A549 (cell line): ENCODE results near the gene MAPK11. TPM values are rescaled to one million over a fixed set of nuclear protein-coding genes. Genes with fewer than 3 reads are reported as not detected.

ENCODE experiments used
- ATAC-seq, 2 experiments: fragments of 200-7000 bp in 1 of 2; fragments of >200 bp in 1 of 2; cut with Nextera tagmentation in 1 of 2; cut with Tn5 transposase in 1 of 2; 3 replicates each; pipeline versions ENCODE4 v1.8.0 to v1.9.1; 2018 to 2020; ENCODE audit warnings: mild to moderate bottlenecking in 1 of 2, moderate library complexity in 1 of 2
- CTCF ChIA-PET: fragments of 300-600 bp; sonication (Branson Sonifier 250); formaldehyde crosslinking; extraction: SDS; loops from one replicate; lab custom pipeline; 2021; ENCODE audit warnings: antibody characterized with exemption, inconsistent platforms; lab: Yijun Ruan, JAX
- POLR2A ChIA-PET: fragments of 350-600 bp; formaldehyde crosslinking; extraction: SDS; loops from one replicate; lab custom pipeline; 2021; ENCODE audit warnings: antibody characterized with exemption, inconsistent platforms; lab: Yijun Ruan, JAX
- DNase-seq, 2 experiments: peaks; one replicate each; pipeline versions ENCODE4 v3.0.0 to v3.0.0-alpha.2; 2011 to 2016; ENCODE audit warnings: low read depth in 1 of 2, low spot score in 1 of 2
- FAIRE-seq: peaks from 2 replicates; lab custom pipeline; 2011; peaks lifted over from hg19 to GRCh38; lab: Jason Lieb, UNC
- H3K27ac ChIP-seq, 2 experiments: fragments of >200 bp; sonication (Bioruptor Twin); formaldehyde crosslinking; 3 replicates each; pipeline ENCODE4 v1.5.1; 2016 to 2017
- H3K4me1 ChIP-seq: fragments of >200 bp; sonication (Bioruptor Twin); formaldehyde crosslinking; 3 replicates; pipeline ENCODE4 v1.6.1; 2016
- H3K4me2 ChIP-seq: fragments of >200 bp; sonication (Bioruptor Twin); formaldehyde crosslinking; 3 replicates; pipeline ENCODE4 v1.6.1; 2016
- H3K4me3 ChIP-seq: fragments of >200 bp; sonication (Bioruptor Twin); formaldehyde crosslinking; 3 replicates; pipeline ENCODE4 v1.5.1; 2016
- H3K9me3 ChIP-seq: fragments of >200 bp; sonication (Bioruptor Twin); formaldehyde crosslinking; 3 replicates; pipeline ENCODE4 v1.6.1; 2016
- ESRRA ChIP-seq: fragments of 150-350 bp; IDR thresholded peaks from 2 replicates; pipeline ENCODE4 v1.6.1; 2014; ENCODE audit warnings: mild to moderate bottlenecking, low read length, borderline replicate concordance
- FOXS1 ChIP-seq: fragments of 250-450 bp; sonication (Bioruptor Pico); IDR thresholded peaks from 2 replicates; pipeline ENCODE4 v1.5.0; 2020; ENCODE audit warnings: mild to moderate bottlenecking, moderate library complexity
- HDAC2 ChIP-seq: fragments of 200-600 bp; sonication (generic); IDR thresholded peaks from 2 replicates; pipeline ENCODE4 v1.6.1; 2016
- HOXB5 ChIP-seq: fragments of 250-450 bp; sonication (Bioruptor Pico); IDR thresholded peaks from 2 replicates; pipeline ENCODE4 v1.5.0; 2020; ENCODE audit warnings: mild to moderate bottlenecking, moderate library complexity
- NFE2L2 ChIP-seq: fragments of 150-350 bp; conservative IDR thresholded peaks from 2 replicates; pipeline ENCODE4 v1.6.1; 2014; ENCODE audit warnings: low read length
- NPAS2 ChIP-seq: fragments of 250-450 bp; sonication (Bioruptor Pico); IDR thresholded peaks from 2 replicates; pipeline ENCODE4 v1.8.0; 2022; ENCODE audit warnings: mild to moderate bottlenecking, moderate library complexity, borderline replicate concordance
- RARB ChIP-seq: fragments of 250-450 bp; sonication (Bioruptor Pico); IDR thresholded peaks from 2 replicates; pipeline ENCODE4 v1.8.0; 2021; ENCODE audit warnings: mild to moderate bottlenecking, moderate library complexity
- RFX5 ChIP-seq: fragments of 450-650 bp; IDR thresholded peaks from 2 replicates; pipeline ENCODE4 v1.7.1; 2014; ENCODE audit warnings: antibody characterized with exemption, mild to moderate bottlenecking, moderate library complexity
- RNF2 ChIP-seq: fragments of 200-600 bp; sonication (generic); IDR thresholded peaks from 2 replicates; pipeline ENCODE4 v1.6.1; 2016; ENCODE audit warnings: low read depth, mild to moderate bottlenecking, antibody characterized with exemption, moderate library complexity, borderline replicate concordance
- SMC3 ChIP-seq: fragments of >200 bp; sonication (Bioruptor Twin); formaldehyde crosslinking; IDR thresholded peaks from 3 replicates; pipeline ENCODE4 v1.6.1; 2018; ENCODE audit warnings: inconsistent platforms
- TFCP2L1 ChIP-seq: fragments of 250-450 bp; sonication (Bioruptor Pico); IDR thresholded peaks from 2 replicates; pipeline ENCODE4 v1.5.0; 2021; ENCODE audit warnings: mild to moderate bottlenecking
- ZC3H11A ChIP-seq: fragments of 450-650 bp; IDR thresholded peaks from 2 replicates; pipeline ENCODE4 v1.6.1; 2014; ENCODE audit warnings: antibody characterized with exemption, mild to moderate bottlenecking
- ZFP36 ChIP-seq: fragments of 450-650 bp; IDR thresholded peaks from 2 replicates; pipeline ENCODE4 v1.6.1; 2014; ENCODE audit warnings: borderline replicate concordance; ENCODE audit not compliant: partially characterized antibody
- ZSCAN20 ChIP-seq: fragments of 250-450 bp; sonication (Bioruptor Pico); IDR thresholded peaks from 2 replicates; pipeline ENCODE4 v1.8.0; 2022; ENCODE audit warnings: mild to moderate bottlenecking, moderate library complexity
- WGBS: methylation state at CpG from one replicate; pipeline ENCODE4 v1.1.6; 2017; ENCODE audit errors: missing lambda C conversion rate; 5-methylcytosine and 5-hydroxymethylcytosine counted together
- polyA plus RNA-seq, 4 experiments: library from polyadenylated mRNA; depleted of rRNA in 3 of 4; stranded (reverse); fragments of >200 nt; fragmentation: RNase III in 1 of 4; extraction: RNeasy Plus Mini Kit Qiagen cat#74134 plus additional on column Dnase treatment in 1 of 4; gene quantifications; 2 replicates in 3 of 4; 3 replicates in 1 of 4; pipeline ENCODE4 v1.2.3, GENCODE V29; 2011 to 2017
- TF ChIP-seq, protein P1 (sequence below): IDR thresholded peaks from 2 replicates; pipeline ENCODE4 v1.6.1; 2012
- TF ChIP-seq, protein P2 (sequence below): IDR thresholded peaks from 2 replicates; pipeline ENCODE4 v1.6.1; 2012; ENCODE audit warnings: low read depth, borderline replicate concordance
- TF ChIP-seq, protein P3 (sequence below): fragments of 250-450 bp; sonication (Bioruptor Pico); IDR thresholded peaks from 2 replicates; pipeline ENCODE4 v1.5.0; 2021; ENCODE audit warnings: mild to moderate bottlenecking, moderate library complexity, borderline replicate concordance

Gene MAPK11
- polyA plus RNA-seq, 2 of the 4 experiments (the other 2 are of a cell fraction) = 1.6 to 5.5 TPM

DNA sequence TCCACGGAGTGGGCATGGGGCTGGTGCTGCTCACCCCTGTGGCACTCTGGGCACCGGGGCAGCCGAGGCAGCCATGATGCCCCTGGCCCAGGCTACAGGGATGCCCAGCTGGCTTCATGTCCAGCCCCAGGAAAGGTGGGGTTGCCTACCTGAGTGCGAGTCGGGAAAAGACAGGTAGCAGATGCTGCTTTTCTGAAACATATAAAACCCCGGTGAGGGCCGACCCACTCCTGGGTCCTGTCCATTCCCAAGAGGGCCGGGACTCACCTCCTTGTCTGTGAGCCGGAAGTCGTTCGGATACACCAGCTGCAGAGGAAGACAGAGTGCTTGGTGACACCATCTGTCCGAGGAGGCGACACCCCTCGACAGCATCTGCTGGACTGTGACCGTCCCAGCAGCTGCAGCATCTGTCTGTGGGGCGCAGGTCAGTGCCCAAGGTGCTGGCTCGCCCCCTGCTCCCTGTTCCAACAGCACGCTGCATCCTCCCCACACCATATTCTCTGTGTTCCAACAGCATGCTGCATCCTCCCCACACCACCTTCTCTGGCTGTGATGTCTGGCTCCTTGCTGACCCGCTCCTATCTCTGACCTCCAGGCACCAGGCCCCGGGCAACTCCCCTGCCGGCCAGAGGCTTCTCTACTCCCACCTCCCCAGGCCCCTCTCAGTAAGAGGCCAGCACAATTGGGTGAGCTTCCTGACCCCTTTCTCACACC is 48.7 kb upstream of the MAPK11 start:
- ChIA-PET CTCF (interaction anchor here (2.4 kb wide), 1 partner anchor 46 kb away, joined by 10 read pairs; no protein-coding TSS in a partner anchor), POLR2A (no interaction called here)
- Histone ChIP-seq H3K4me2 (no peak overlapping the region), H3K4me3 (no peak overlapping the region), H3K4me1 (0 out of 3 replicates have a peak, but pooled peaks cover 3% of the 10 kb centered on the region), H3K27ac (no peak overlapping the region), H3K9me3 (no peaks in the 10 kb centered on the region)
- 81% methylated on average over 20 of the region's 21 CpGs for WGBS
- DNase-seq = no peak
- FAIRE-seq = no peak
- no peak for ATAC-seq
- no peak for TF ChIP-seq RFX5
- TF ChIP-seq TFCP2L1 (CRISPR knock-in tag) = no peak

DNA sequence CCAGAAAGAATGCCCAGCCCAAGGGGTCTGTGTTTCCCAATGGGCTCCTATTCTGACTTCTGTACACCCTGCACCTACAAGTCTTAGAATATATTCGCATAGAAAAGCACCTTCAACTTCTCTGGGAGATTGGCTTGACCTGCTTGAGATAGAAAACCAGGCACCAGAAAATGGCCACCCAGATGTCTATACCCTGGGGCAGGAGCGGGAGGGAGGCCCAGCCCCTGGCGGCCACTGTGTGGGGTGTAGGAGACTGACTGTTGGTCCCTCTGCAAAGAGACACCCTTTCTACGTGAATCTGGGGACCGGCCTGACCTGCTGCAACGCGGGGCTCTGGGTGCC is 48.1 kb upstream of the MAPK11 start:
- H3K4me1 ChIP-seq = 0 out of 3 replicates have a peak, but pooled peaks cover 3% of the 10 kb centered on the region
- no peak overlapping the region for H3K4me3 ChIP-seq
- WGBS = 68% methylated on average over 7 of the region's 7 CpGs
- no peak for DNase-seq
- POLR2A ChIA-PET = no interaction called here
- CTCF ChIA-PET = interaction anchor here (0.9 to 3.2 kb wide), 3 partner anchors 9 to 66 kb away, joined by 4 to 19 read pairs (median 8); partner anchors contain the start of gene DENND6B
- H3K27ac ChIP-seq = no peak overlapping the region
- TF ChIP-seq, protein P1, sequence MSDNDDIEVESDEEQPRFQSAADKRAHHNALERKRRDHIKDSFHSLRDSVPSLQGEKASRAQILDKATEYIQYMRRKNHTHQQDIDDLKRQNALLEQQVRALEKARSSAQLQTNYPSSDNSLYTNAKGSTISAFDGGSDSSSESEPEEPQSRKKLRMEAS = no peak
- TF ChIP-seq, protein P2, sequence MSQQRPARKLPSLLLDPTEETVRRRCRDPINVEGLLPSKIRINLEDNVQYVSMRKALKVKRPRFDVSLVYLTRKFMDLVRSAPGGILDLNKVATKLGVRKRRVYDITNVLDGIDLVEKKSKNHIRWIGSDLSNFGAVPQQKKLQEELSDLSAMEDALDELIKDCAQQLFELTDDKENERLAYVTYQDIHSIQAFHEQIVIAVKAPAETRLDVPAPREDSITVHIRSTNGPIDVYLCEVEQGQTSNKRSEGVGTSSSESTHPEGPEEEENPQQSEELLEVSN = no peak
- no peak overlapping the region for H3K4me2 ChIP-seq
- ATAC-seq = peak in 1 of 2 experiments; percentile 11; a peak in 2 of 6 replicates
- no peaks in the 10 kb centered on the region for H3K9me3 ChIP-seq
- no peak for FAIRE-seq

DNA sequence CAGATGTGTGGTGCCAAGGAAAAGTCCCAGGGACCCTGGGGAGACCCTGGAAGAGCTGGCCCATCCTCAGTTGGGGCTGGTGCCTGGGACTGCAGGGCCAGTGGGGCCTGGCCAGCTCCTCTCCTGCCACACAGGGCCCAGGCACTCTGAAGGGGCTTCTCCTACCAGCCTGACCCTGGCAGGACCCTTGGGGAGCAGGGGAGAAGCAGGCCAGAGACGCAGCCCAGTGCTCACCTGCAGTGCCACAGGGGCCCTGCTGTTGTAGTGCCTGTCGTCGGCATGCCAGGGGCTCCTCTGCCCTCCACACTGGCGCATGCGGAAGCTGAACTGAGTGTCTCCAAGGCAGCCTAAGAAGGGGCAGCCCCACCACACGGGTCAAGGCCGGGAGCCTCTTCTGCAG is 47.5 kb upstream of the MAPK11 start:
- no peak for DNase-seq
- Histone ChIP-seq H3K4me2 (no peak overlapping the region), H3K9me3 (no peaks in the 10 kb centered on the region), H3K4me3 (no peak overlapping the region), H3K27ac (no peak overlapping the region), H3K4me1 (0 out of 3 replicates have a peak, but pooled peaks cover 3% of the 10 kb centered on the region)
- POLR2A ChIA-PET = no interaction called here
- CTCF ChIA-PET = interaction anchor here (0.9 to 3.2 kb wide), 4 partner anchors 9 to 65 kb away, joined by 3 to 19 read pairs (median 6); partner anchors contain the start of gene DENND6B
- WGBS = 100% methylated on average over 1 of the region's 7 CpGs
- FAIRE-seq = no peak
- TF ChIP-seq HOXB5 (CRISPR knock-in tag) (no peak), ZSCAN20 (CRISPR knock-in tag) (no peak), ESRRA (no peak), ZC3H11A (no peak), RNF2 (no peak), SMC3 (no peak), FOXS1 (CRISPR knock-in tag) (no peak), ZFP36 (no peak), NFE2L2 (no peak), NPAS2 (CRISPR knock-in tag) (no peak), HDAC2 (no peak)
- TF ChIP-seq, protein P3, sequence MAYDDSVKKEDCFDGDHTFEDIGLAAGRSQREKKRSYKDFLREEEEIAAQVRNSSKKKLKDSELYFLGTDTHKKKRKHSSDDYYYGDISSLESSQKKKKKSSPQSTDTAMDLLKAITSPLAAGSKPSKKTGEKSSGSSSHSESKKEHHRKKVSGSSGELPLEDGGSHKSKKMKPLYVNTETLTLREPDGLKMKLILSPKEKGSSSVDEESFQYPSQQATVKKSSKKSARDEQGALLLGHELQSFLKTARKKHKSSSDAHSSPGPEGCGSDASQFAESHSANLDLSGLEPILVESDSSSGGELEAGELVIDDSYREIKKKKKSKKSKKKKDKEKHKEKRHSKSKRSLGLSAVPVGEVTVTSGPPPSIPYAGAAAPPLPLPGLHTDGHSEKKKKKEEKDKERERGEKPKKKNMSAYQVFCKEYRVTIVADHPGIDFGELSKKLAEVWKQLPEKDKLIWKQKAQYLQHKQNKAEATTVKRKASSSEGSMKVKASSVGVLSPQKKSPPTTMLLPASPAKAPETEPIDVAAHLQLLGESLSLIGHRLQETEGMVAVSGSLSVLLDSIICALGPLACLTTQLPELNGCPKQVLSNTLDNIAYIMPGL = no peak
- ATAC-seq = no peak

DNA sequence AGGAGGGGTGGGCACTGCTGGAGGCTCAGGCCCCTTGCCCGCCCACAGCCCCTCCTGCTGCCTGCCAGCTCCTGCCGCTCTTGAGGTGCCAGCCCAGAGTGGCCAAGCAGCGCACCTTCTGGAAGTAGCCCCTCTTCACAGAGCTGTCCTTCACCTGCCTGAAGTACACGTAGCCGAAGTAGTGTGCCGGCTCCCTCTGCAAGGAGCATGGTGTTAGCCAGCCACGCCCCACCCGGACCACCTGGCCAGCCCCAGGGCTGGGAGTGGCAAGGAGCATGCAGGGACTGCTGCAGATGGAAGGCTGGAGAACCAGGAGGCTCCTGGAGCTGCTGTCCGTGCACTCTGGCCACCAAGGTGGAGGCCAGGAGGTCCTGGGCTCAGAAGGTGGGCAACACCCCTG is 47.0 kb upstream of the MAPK11 start:
- FAIRE-seq (no peak), ATAC-seq (no peak), DNase-seq (no peak)
- ChIA-PET CTCF (interaction anchor here (0.9 to 3.2 kb wide), 5 partner anchors 10 to 64 kb away, joined by 3 to 19 read pairs (median 4); partner anchors contain the start of gene DENND6B), POLR2A (no interaction called here)
- WGBS = 95% methylated on average over 4 of the region's 9 CpGs
- no peak overlapping the region for H3K4me3 ChIP-seq
- TF ChIP-seq RARB (CRISPR knock-in tag) = no peak
- no peak overlapping the region for H3K27ac ChIP-seq
- 0 out of 3 replicates have a peak, but pooled peaks cover 3% of the 10 kb centered on the region for H3K4me1 ChIP-seq
- no peaks in the 10 kb centered on the region for H3K9me3 ChIP-seq
- no peak overlapping the region for H3K4me2 ChIP-seq
